Activated CD8-positive, alpha-beta memory T cell treated with anti-CD3 and anti-CD28 coated beads for 24 hours (primary cell): ENCODE data around the gene TSHR.

Experiments used
- DNase-seq: peaks from one replicate; pipeline ENCODE4 v3.0.0-alpha.2; 2020

TSHR gene

DNA sequence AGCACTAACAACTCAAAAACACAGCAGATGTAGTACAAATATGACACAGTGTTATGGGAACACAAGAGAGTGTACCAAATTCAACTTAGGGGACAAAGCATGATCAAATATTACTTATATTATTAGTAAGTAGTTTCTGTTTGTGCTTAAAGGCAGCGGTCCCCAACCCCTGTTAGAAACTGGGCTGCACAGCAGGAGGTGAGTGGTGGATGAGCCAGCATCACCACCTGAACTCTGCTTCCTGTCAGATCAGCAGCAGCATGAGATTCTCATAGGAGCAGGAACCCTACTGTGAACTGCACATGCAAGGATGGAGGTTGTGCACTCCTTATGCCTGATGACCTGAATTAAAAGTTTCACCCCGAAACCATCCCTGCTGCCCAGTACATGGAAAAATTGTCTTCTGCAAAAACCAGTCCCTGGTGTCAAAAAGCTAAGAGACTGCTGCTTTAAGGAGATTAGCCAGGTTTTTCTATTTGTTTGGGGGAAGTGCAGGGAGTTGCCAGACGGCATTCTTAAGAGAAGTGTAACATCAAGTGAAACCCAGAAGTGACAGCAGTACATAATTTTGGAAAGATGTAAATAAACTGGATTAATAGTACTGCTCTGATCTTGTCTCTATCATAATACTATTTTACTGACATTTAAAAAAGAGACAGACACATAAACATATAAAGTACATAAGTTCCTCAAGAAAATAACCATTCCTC is 238.7 kb downstream of the TSHR start:
- no peak for DNase-seq
